Bronchial epithelial cell (primary cell): ENCODE data around the gene BCAS3. TPM values are rescaled to one million over a fixed set of nuclear protein-coding genes. Genes with fewer than 3 reads are reported as not detected.

Experiments
- DNase-seq: peaks from one replicate; pipeline ENCODE4 v3.0.0-alpha.2; 2010; ENCODE audit warnings: low read depth
- FAIRE-seq: peaks from 2 replicates; lab custom pipeline; 2011; peaks lifted over from hg19 to GRCh38; lab: Jason Lieb, UNC
- H3K27me3 ChIP-seq: 2 replicates; pipeline ENCODE4 v1.5.1; 2011; ENCODE audit warnings: low read length; ENCODE audit not compliant: control insufficient read depth, insufficient read depth
- H3K36me3 ChIP-seq: 2 replicates; pipeline ENCODE4 v1.5.1; 2011; ENCODE audit warnings: low read length; ENCODE audit not compliant: control insufficient read depth, insufficient read depth
- H3K4me3 ChIP-seq: 2 replicates; pipeline ENCODE4 v1.5.1; 2011; ENCODE audit warnings: mild to moderate bottlenecking, low read depth, low read length, control low read depth
- total RNA-seq: library from RNA; depleted of rRNA; stranded (reverse); fragments of >200 nt; gene quantifications from 2 replicates; pipeline ENCODE4 v1.2.1, GENCODE V29; 2014
- TF ChIP-seq, protein P1 (sequence below): IDR thresholded peaks from 2 replicates; pipeline ENCODE4 v1.5.1; 2011; ENCODE audit warnings: mild to moderate bottlenecking, moderate library complexity, low read length, control low read depth, inconsistent platforms; ENCODE audit not compliant: insufficient read depth, severe bottlenecking

The BCAS3 gene
- total RNA-seq, 1 donor from 2014 or later = 10.3 TPM

DNA sequence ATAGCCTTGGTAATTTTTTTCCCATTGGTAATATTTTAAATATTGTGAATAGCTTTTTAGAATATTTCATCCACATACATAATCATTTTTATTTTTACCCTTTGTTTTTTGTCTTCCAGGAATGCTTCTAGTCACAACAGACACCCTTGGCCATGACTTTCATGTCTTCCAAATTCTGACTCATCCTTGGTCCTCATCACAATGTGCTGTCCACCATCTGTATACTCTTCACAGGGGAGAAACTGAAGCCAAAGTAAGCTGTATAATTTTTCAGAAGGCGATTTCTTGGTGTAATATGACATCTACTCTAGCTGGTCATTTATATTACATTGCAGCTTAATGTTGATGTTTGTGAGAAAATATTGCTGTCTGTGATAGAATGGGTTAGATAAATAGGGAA lies 269.4 kb downstream of the BCAS3 start:
- DNase-seq = no peak

DNA sequence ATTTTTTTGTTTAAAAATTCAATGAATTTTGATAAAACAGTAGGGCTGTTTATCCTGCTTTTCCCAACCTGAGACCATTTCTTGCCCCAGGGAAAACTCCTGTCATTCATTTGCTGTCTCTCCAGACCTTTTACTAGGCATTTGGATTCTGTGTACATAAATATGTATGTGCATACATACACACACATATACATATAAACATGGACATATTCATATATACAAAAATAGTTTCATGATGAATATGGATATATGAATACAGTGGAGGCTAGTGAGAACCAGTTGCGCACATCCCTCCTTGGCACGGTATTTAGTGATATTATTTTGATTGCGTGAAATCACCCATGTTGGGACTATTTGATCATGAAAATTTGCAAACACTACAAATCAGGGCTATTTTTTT lies 269.9 kb downstream of the BCAS3 start:
- TF ChIP-seq, protein P1, sequence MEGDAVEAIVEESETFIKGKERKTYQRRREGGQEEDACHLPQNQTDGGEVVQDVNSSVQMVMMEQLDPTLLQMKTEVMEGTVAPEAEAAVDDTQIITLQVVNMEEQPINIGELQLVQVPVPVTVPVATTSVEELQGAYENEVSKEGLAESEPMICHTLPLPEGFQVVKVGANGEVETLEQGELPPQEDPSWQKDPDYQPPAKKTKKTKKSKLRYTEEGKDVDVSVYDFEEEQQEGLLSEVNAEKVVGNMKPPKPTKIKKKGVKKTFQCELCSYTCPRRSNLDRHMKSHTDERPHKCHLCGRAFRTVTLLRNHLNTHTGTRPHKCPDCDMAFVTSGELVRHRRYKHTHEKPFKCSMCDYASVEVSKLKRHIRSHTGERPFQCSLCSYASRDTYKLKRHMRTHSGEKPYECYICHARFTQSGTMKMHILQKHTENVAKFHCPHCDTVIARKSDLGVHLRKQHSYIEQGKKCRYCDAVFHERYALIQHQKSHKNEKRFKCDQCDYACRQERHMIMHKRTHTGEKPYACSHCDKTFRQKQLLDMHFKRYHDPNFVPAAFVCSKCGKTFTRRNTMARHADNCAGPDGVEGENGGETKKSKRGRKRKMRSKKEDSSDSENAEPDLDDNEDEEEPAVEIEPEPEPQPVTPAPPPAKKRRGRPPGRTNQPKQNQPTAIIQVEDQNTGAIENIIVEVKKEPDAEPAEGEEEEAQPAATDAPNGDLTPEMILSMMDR = no peak

More for the DNA sequence above, 269.4 kb downstream of the BCAS3 start:
- no peaks in the 10 kb centered on the region for H3K36me3 ChIP-seq
- FAIRE-seq = no peak
- no peak overlapping the region for H3K4me3 ChIP-seq
- TF ChIP-seq, protein P1 = no peak
- no peaks in the 10 kb centered on the region for H3K27me3 ChIP-seq

DNA sequence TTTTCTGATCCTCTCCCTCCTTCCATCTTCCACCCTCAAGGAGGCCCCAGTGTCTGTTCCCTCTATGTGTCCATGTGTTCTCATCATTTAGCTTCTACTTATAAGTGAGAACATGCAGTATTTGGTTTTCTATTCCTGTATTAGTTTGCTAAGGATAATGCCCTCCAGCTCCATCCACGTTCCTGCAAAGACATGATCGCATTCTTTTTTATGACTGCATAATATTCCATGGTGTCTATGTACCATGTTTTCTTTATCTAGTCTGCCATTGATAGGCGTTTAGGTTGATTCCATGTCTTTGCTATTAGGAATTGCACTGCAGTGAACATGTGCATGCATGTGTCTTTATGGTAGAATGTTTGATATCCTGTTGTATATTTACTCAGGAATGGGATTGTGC lies 275.1 kb downstream of the BCAS3 start:
- FAIRE-seq = no peak
- Histone ChIP-seq H3K4me3 (no peak overlapping the region), H3K27me3 (no peaks in the 10 kb centered on the region), H3K36me3 (no peaks in the 10 kb centered on the region)
- DNase-seq = no peak
- TF ChIP-seq, protein P1 = no peak

More for the DNA sequence above, 269.9 kb downstream of the BCAS3 start:
- Histone ChIP-seq H3K4me3 (no peak overlapping the region), H3K27me3 (no peaks in the 10 kb centered on the region), H3K36me3 (no peaks in the 10 kb centered on the region)
- no peak for FAIRE-seq
- no peak for DNase-seq

DNA sequence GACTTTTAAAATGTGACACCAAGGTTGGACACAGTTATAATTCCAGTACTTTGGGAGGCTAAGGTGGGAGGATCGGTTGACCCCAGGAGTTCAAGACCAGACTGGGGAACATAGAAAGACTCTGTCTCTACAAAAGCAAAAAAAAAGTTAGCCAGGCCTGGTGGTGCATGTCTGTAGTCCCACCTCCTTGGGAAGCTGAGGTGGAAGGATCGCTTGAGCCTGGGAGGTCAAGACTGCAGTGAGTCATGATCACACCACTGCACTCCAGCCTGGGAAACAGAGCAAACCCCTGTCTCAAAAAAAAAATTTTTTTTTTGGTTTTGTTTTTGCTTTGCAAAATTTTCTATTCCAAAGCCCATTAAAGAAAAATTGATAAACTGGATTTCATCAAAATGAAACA lies 281.4 kb downstream of the BCAS3 start:
- Histone ChIP-seq H3K27me3 (no peaks in the 10 kb centered on the region), H3K4me3 (no peak overlapping the region), H3K36me3 (no peaks in the 10 kb centered on the region)
- FAIRE-seq = no peak
- DNase-seq = no peak
- TF ChIP-seq, protein P1 = no peak

DNA sequence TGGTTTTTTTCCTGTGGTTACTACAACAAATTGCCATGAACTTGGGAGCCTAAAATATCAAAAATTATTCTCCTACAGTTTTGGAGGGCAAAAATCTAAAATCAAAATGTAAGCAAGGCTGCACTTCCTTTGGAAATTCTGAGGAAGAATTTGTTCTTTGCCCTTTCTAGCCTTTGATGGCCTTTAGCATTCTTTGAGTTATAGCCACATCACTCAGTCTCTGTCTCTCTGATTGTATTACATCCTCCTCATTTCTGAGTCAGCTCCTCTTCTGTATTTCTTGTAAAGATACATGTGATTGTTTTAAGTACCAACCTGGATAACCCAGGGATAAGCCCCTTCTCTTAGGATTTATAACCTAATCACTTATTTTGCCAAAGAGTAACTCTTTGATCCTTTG lies 282.0 kb downstream of the BCAS3 start:
- no peak for FAIRE-seq
- Histone ChIP-seq H3K27me3 (no peaks in the 10 kb centered on the region), H3K36me3 (no peaks in the 10 kb centered on the region), H3K4me3 (no peak overlapping the region)
- TF ChIP-seq, protein P1 = no peak
- DNase-seq = no peak

DNA sequence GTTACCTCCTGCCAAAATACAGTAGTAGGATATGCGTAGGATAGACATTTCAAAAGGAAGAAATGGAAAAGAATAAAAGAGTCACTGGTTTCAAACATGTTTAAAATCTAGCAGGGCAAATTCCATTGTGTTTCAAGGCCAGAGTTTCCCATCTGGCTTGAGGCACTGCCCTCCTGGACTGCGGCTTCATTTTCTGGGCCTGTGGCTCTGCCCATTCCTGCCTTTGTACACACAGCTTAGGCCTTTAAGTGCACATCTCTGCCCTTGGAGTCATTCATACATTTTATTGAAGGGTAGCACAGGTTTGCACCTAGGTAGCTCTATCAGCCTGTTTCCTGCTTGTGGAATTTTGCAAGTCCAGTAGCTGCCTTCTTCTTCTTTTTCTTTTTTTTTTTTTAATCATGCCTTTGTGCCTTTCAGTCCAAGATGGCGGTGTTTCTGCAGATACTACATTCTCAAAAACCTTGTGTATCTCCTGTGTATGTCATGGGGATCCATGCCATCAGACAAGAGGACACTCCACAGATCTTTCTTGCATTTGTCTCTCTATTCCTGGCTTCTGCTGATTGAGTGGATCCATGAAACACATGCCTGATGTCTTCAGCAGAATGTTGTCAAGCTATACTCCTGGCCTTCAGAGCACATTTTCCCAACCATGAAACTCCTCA lies 282.9 kb downstream of the BCAS3 start:
- no peak for DNase-seq
- Histone ChIP-seq H3K4me3 (no peak overlapping the region), H3K36me3 (no peaks in the 10 kb centered on the region), H3K27me3 (no peaks in the 10 kb centered on the region)
- TF ChIP-seq, protein P1 = no peak
- FAIRE-seq = no peak
